ENCODE data around the gene SOCS1. TPM values are rescaled to one million over a fixed set of nuclear protein-coding genes. Genes with fewer than 3 reads are reported as not detected.

The SOCS1 gene
- total and polyA plus RNA-seq, 2 donors (not counting 3 experiments of a cell fraction or from before 2014, with no cell fraction given) = 1.1 to 1.7 TPM

- no peaks in the 10 kb centered on the region for H3K27me3 ChIP-seq (ENCODE audit: control insufficient read depth in 2 of 2, insufficient read depth in 2 of 2, low read length in 2 of 2)
- no peak for DNase-seq (ENCODE audit: low read depth, low spot score)
- ChIA-PET POLR2A (no interaction called here), CTCF (interaction anchor here (0.8 to 1.6 kb wide), 3 partner anchors 10 to 50 kb away, joined by 3 to 5 read pairs (median 4); no protein-coding TSS in a partner anchor)
- no peak overlapping the region for H3K27ac ChIP-seq (ENCODE audit: insufficient read depth, low read depth, low read length)
- H3K9me3 ChIP-seq (replicated peaks; ENCODE audit: control insufficient read depth, insufficient read depth, low read length) = no peaks in the 10 kb centered on the region
- H3K4me1 ChIP-seq (ENCODE audit: control insufficient read depth, extremely low read depth, insufficient read depth, low read length) = peaks cover 19% of the 10 kb centered on the region
- intact Hi-C loops (cut with micrococcal nuclease) = no loop called here
- TF ChIP-seq MYC (IDR thresholded peaks at IDR 0.05; ENCODE audit: low read depth, low read length) = no peak
- no peak for TF ChIP-seq EZH2 (IDR thresholded peaks at IDR 0.05; ENCODE audit: borderline replicate concordance, low read depth, low read length, severe bottlenecking)
- no peak for TF ChIP-seq POLR2AphosphoS5 (IDR thresholded peaks at IDR 0.05; ENCODE audit: insufficient read depth, low read depth, low read length)
- TF ChIP-seq JUN (IDR thresholded peaks at IDR 0.05; ENCODE audit: borderline replicate concordance, insufficient read depth, insufficient read length, low read depth) = no peak
- TF ChIP-seq MAX (IDR thresholded peaks at IDR 0.05; ENCODE audit: insufficient read depth, insufficient read length) = no peak
- TF ChIP-seq POLR2A (IDR thresholded peaks at IDR 0.05; ENCODE audit: low read depth, low read length) = no peak
- no peak for TF ChIP-seq GATA2 (IDR thresholded peaks at IDR 0.05; ENCODE audit: insufficient read depth, insufficient read length, low read depth, low read length)
- TF ChIP-seq FOS (IDR thresholded peaks at IDR 0.05; ENCODE audit: borderline replicate concordance, insufficient read depth, low read length) = no peak
- no peak for TF ChIP-seq CTCF (IDR thresholded peaks at IDR 0.05; ENCODE audit: extremely low read depth in 1 of 2, insufficient read depth in 1 of 2, low read depth in 1 of 2, low read length in 2 of 2)
- no peak overlapping the region for H3K4me2 ChIP-seq (ENCODE audit: insufficient read depth, low read length)
- BruUV-seq (replicated peaks) = no TSS peak
- FAIRE-seq = no peak
- H3K9me1 ChIP-seq (replicated peaks; ENCODE audit: control insufficient read depth, extremely low read depth, insufficient read depth, low read length) = no peaks in the 10 kb centered on the region
- H3K4me3 ChIP-seq (replicated peaks in 1 of 3; ENCODE audit: insufficient read depth in 1 of 3, low read depth in 1 of 3, low read length in 3 of 3) = no peak overlapping the region
- H3K9ac ChIP-seq (replicated peaks; ENCODE audit: extremely low read depth, insufficient read depth, low read length) = no peak overlapping the region
- dilution Hi-C loops (cut with MboI; ENCODE audit: extremely low pct_ligation_motif_present, low sequenced_read_pairs) = no loop called here
- H2AFZ ChIP-seq (ENCODE audit: low read depth, low read length) = no peak overlapping the region
- no peaks in the 10 kb centered on the region for H3K36me3 ChIP-seq (ENCODE audit: control insufficient read depth in 2 of 2, extremely low read depth in 1 of 2, insufficient read depth in 2 of 2, low read length in 2 of 2)
- H4K20me1 ChIP-seq (replicated peaks; ENCODE audit: control insufficient read depth, extremely low read depth, insufficient read depth, low read length) = no peaks in the 10 kb centered on the region
- no peaks in the 10 kb centered on the region for H3K79me2 ChIP-seq (ENCODE audit: control insufficient read depth, insufficient read depth, low read length)
These were observed 50.8 kb downstream of the SOCS1 start for GRCh38 chr16:11205065-11205699.
